Measurements from ENCODE around the gene KIF13A.

KIF13A gene

DNA sequence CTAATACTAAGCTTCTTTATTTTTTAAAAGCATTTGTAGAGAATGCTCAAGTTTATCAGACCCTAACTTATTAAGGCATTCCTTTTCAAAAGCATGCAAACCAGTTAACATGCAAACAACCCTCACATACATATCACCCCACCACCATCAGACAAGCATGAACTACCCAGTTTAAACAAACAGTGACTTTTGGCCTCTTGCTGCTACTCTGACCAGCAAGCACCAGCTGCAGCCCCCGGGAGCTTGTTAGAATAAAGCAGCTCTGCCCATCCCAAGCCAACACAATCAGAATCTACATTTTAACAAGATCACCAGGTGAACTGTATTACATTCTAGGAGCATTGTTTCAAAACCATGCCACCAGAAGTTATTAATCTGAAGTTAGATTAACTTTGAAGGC, 274.9 kb downstream of the KIF13A start:
- DNase-seq, result no peak

DNA sequence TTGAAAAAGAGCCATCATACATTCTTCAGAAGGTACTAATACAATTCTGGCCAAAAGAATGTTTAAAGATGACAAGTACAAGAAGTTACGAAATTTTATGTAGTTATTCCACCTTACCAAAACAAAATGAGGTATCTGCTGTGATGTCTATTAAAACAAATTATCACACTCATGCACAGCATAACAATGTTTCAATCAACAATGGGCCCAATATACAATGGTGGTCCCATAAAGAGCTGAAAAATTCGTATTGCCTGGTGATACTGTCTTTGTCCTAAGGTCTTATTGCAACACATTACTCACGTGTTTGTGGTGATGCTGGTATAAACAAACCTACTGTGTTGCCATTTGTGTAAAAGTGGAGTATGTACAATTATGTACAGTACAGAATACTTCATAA, 277.1 kb downstream of the KIF13A start:
- no peak for DNase-seq

DNA sequence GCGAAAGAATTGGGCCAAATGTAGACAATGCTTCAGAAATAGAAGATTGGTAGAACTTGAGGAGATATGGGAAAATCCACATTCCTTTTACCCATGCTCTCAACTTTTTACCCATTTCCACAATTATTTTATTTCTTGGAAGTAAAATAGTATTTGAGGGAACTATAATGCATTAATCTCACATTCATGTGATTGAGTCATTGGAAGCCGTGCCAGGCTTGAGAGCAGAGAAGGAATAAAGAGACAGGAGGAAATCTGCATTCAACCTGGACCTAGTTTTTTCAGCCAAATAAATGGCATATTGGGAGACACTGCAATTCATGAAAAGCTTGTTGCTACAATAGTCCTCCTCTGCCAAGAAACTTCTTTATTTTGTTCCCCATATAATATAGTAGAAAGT, 278.0 kb downstream of the KIF13A start:
- no peak for DNase-seq
